Activated naive CD8-positive, alpha-beta T cell treated with anti-CD3 and anti-CD28 coated beads, Interleukin-2, amount 50 U/mL, for 16 hours (primary cell): ENCODE results near the gene MUS81.
"Not testable (repeated sequence)": the region's sequence is repeated elsewhere in the genome, so short reads cannot be mapped to it uniquely, and the experiment has no call there.

ENCODE experiments used
- DNase-seq: peaks from one replicate; pipeline ENCODE4 v3.0.0-alpha.2; 2020; ENCODE audit warnings: low read depth, low spot score

The MUS81 gene

GRCh38 chr11:65860278-65861164, at the start of gene MUS81:
MUS81 (plus strand) TSS chr11:65860433; CDS start chr11:65860754, 321 bp downstream.
- peak; percentile 95 for DNase-seq

GRCh38 chr11:65811764-65812475, 48.3 kb upstream of the MUS81 start:
- DNase-seq = no peak

GRCh38 chr11:65814131-65814985, 45.9 kb upstream of the MUS81 start:
- DNase-seq = no peak

- no peak for DNase-seq
These were observed 45.2 kb upstream of the MUS81 start for GRCh38 chr11:65814986-65815565.

- DNase-seq = no peak
These were observed 43.5 kb upstream of the MUS81 start for GRCh38 chr11:65816696-65817095.

GRCh38 chr11:65817312-65817834, 42.9 kb upstream of the MUS81 start:
- DNase-seq = no peak

GRCh38 chr11:65817835-65818680, 42.2 kb upstream of the MUS81 start:
- peak; percentile 86 for DNase-seq

GRCh38 chr11:65821107-65821506, 39.1 kb upstream of the MUS81 start:
- DNase-seq = no peak

GRCh38 chr11:65822776-65823528, 37.3 kb upstream of the MUS81 start:
- no peak for DNase-seq

GRCh38 chr11:65826984-65827735, 33.1 kb upstream of the MUS81 start:
- DNase-seq = no peak

GRCh38 chr11:65829459-65829858, 30.8 kb upstream of the MUS81 start:
- no peak for DNase-seq

GRCh38 chr11:65832231-65832630, 28.0 kb upstream of the MUS81 start:
- DNase-seq = not testable (repeated sequence)

- DNase-seq = peak; percentile 93
These were observed 26.8 kb upstream of the MUS81 start, which contains the start of gene SNX32 for GRCh38 chr11:65833297-65834030. SNX32 (plus strand) TSS chr11:65833963; CDS start chr11:65834066, 103 bp downstream.

GRCh38 chr11:65834202-65834601, 26.0 kb upstream of the MUS81 start:
- DNase-seq = no peak

GRCh38 chr11:65842144-65842543, 18.1 kb upstream of the MUS81 start:
- no peak for DNase-seq

GRCh38 chr11:65843811-65844210, 16.4 kb upstream of the MUS81 start:
- DNase-seq = no peak

GRCh38 chr11:65844231-65844872, 15.9 kb upstream of the MUS81 start:
- DNase-seq = no peak
